SK-N-SH treated with all-trans-retinoic acid at 6 μM for 48 hours (cell line): ENCODE measurements around the gene BMPR1B.

ENCODE experiments used
- ARNTL ChIP-seq: fragments of 450-650 bp; formaldehyde crosslinking; IDR thresholded peaks from 2 replicates; pipeline ENCODE4 v1.5.0; 2020; ENCODE audit warnings: low read depth, mild to moderate bottlenecking, moderate library complexity, borderline replicate concordance
- CSRNP3 ChIP-seq: fragments of 250-450 bp; sonication (Bioruptor Pico); IDR thresholded peaks from 2 replicates; pipeline ENCODE4 v1.5.1; 2021; ENCODE audit warnings: mild to moderate bottlenecking, moderate library complexity
- ESRRG ChIP-seq: fragments of 250-450 bp; sonication (Bioruptor Pico); IDR thresholded peaks from 2 replicates; pipeline ENCODE4 v1.6.1; 2021; ENCODE audit warnings: mild to moderate bottlenecking
- OSR1 ChIP-seq: fragments of 250-450 bp; sonication (Bioruptor Pico); IDR thresholded peaks from 2 replicates; pipeline ENCODE4 v1.8.0; 2022; ENCODE audit warnings: moderate library complexity, mild to moderate bottlenecking, inconsistent platforms
- PPARA ChIP-seq: fragments of 250-450 bp; sonication (Bioruptor Pico); IDR thresholded peaks from 2 replicates; pipeline ENCODE4 v1.5.0; 2020; ENCODE audit warnings: mild to moderate bottlenecking, borderline replicate concordance
- RARB ChIP-seq: fragments of 250-450 bp; sonication (Bioruptor Pico); IDR thresholded peaks from 2 replicates; pipeline ENCODE4 v1.8.0; 2021; ENCODE audit warnings: mild to moderate bottlenecking, moderate library complexity
- SNAI2 ChIP-seq: fragments of 250-450 bp; sonication (Bioruptor Pico); IDR thresholded peaks from 2 replicates; pipeline ENCODE4 v1.5.0; 2020; ENCODE audit warnings: mild to moderate bottlenecking, moderate library complexity
- TCF4 ChIP-seq: fragments of 250-450 bp; sonication (Bioruptor Pico); IDR thresholded peaks from 2 replicates; pipeline ENCODE4 v1.8.0; 2021; ENCODE audit warnings: mild to moderate bottlenecking, moderate library complexity, borderline replicate concordance
- ZC3H10 ChIP-seq: fragments of 250-450 bp; sonication (Bioruptor Pico); IDR thresholded peaks from 2 replicates; pipeline ENCODE4 v1.5.1; 2021; ENCODE audit warnings: mild to moderate bottlenecking, moderate library complexity
- ZFP3 ChIP-seq: fragments of 250-450 bp; sonication (Bioruptor Pico); IDR thresholded peaks from 2 replicates; pipeline ENCODE4 v1.5.0; 2020; ENCODE audit warnings: mild to moderate bottlenecking, moderate library complexity
- ZFP30 ChIP-seq: fragments of 450-650 bp; formaldehyde crosslinking; IDR thresholded peaks from 2 replicates; pipeline ENCODE4 v1.5.0; 2022; ENCODE audit warnings: mild to moderate bottlenecking, moderate library complexity
- ZNF565 ChIP-seq: fragments of 450-650 bp; formaldehyde crosslinking; conservative IDR thresholded peaks from 2 replicates; pipeline ENCODE4 v1.5.0; 2020; ENCODE audit warnings: low read depth, mild to moderate bottlenecking, moderate library complexity
- ZNF8 ChIP-seq: fragments of 450-650 bp; formaldehyde crosslinking; IDR thresholded peaks from 2 replicates; pipeline ENCODE4 v1.5.0; 2020; ENCODE audit warnings: mild to moderate bottlenecking, moderate library complexity
- TF ChIP-seq, protein P1 (sequence below): fragments of 250-450 bp; sonication (Bioruptor Pico); IDR thresholded peaks from 2 replicates; pipeline ENCODE4 v1.8.0; 2020; ENCODE audit warnings: mild to moderate bottlenecking, moderate library complexity, borderline replicate concordance

- TF ChIP-seq ARNTL (no peak), ESRRG (CRISPR knock-in tag) (no peak), ZNF8 (no peak), SNAI2 (CRISPR knock-in tag) (no peak), ZC3H10 (CRISPR knock-in tag) (no peak), ZNF565 (CRISPR knock-in tag) (no peak), TCF4 (CRISPR knock-in tag) (no peak), OSR1 (no peak), CSRNP3 (CRISPR knock-in tag) (no peak), ZFP3 (CRISPR knock-in tag) (no peak), ZFP30 (CRISPR knock-in tag) (no peak), RARB (CRISPR knock-in tag) (no peak), PPARA (CRISPR knock-in tag) (no peak)
- TF ChIP-seq, protein P1, sequence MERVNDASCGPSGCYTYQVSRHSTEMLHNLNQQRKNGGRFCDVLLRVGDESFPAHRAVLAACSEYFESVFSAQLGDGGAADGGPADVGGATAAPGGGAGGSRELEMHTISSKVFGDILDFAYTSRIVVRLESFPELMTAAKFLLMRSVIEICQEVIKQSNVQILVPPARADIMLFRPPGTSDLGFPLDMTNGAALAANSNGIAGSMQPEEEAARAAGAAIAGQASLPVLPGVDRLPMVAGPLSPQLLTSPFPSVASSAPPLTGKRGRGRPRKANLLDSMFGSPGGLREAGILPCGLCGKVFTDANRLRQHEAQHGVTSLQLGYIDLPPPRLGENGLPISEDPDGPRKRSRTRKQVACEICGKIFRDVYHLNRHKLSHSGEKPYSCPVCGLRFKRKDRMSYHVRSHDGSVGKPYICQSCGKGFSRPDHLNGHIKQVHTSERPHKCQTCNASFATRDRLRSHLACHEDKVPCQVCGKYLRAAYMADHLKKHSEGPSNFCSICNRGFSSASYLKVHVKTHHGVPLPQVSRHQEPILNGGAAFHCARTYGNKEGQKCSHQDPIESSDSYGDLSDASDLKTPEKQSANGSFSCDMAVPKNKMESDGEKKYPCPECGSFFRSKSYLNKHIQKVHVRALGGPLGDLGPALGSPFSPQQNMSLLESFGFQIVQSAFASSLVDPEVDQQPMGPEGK (CRISPR knock-in tag), result no peak
Observed at GRCh38 chr4:94804650-94805049, 46.9 kb downstream of the BMPR1B start.
